Right atrium auricular region (tissue), 2 donors: ENCODE measurements around the gene RNF111. TPM values are rescaled to one million over a fixed set of nuclear protein-coding genes. Genes with fewer than 3 reads are reported as not detected.

Experiments
- DNase-seq: peaks from one replicate; pipeline ENCODE4 v3.0.0-alpha.2; 2019; ENCODE audit warnings: low spot score
- H3K27ac ChIP-seq, 2 donors: fragments of 200-600 bp; sonication (generic); 1 replicate in 1 of 2; 2 replicates in 1 of 2; pipeline ENCODE4 v1.5.1; 2016 to 2019
- H3K27me3 ChIP-seq, 2 donors: fragments of 200-600 bp; sonication (generic); one replicate each; pipeline versions ENCODE4 v1.5.1 to v1.6.0; 2017 to 2019
- H3K36me3 ChIP-seq: fragments of 200-600 bp; sonication (generic); one replicate; pipeline ENCODE4 v1.5.1; 2016
- H3K4me1 ChIP-seq, 2 donors: fragments of 200-600 bp; sonication (generic); one replicate each; pipeline versions ENCODE4 v1.5.1 to v1.6.0; 2017 to 2019
- H3K4me3 ChIP-seq, 2 donors: fragments of 200-600 bp; sonication (generic); 1 replicate in 1 of 2; 2 replicates in 1 of 2; pipeline ENCODE4 v1.5.1; 2017 to 2019; ENCODE audit warnings: mild to moderate bottlenecking in 1 of 2, moderate library complexity in 1 of 2
- H3K9me3 ChIP-seq, 2 donors: fragments of 200-600 bp; sonication (generic); one replicate each; pipeline ENCODE4 v1.5.1; 2019
- CTCF ChIP-seq, 2 donors: fragments of 200-600 bp; sonication (generic); IDR thresholded peaks; one replicate each; pipeline ENCODE4 v1.5.1; 2019; ENCODE audit warnings: antibody characterized with exemption in 2 of 2
- total RNA-seq, 2 donors: library from RNA; depleted of rRNA; stranded (reverse); fragments of >200 nt; gene quantifications; one replicate each; pipeline ENCODE4 v1.1.0, GENCODE V29; 2016

The RNF111 gene
- total RNA-seq, 2 donors from 2014 or later: 9.3 to 15.6 TPM

GRCh38 chr15:59111251-59111650, 123.8 kb downstream of the RNF111 start:
- H3K9me3 ChIP-seq: no peaks in the 10 kb centered on the region
- no peak for DNase-seq

DNA sequence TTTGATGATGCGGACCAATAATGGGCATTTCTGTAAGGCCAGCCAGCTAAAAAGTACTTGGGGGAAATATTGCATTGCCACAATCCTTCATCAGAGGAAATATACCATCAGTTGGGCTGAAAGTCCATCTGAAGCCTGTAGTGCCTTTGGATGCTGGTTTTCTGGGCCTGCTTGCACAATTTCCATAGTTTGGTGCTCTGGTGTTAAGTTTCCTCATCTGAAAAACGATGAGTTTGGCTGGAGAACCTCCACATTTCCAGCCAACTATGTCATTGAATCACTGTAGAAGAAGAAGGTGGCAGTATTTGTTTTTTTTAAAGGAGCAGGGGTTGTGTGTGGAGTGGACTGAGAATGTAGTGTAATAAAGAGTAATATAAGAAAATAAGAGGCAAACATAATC, 127.6 kb downstream of the RNF111 start:
- Histone ChIP-seq H3K4me3 (no peak overlapping the region), H3K27ac (no peak overlapping the region), H3K4me1 (no peaks in the 10 kb centered on the region), H3K9me3 (no peaks in the 10 kb centered on the region), H3K36me3 (no peaks in the 10 kb centered on the region), H3K27me3 (no peaks in the 10 kb centered on the region)
- DNase-seq: no peak
- TF ChIP-seq CTCF (IDR thresholded peaks at IDR 0.05): no peak

More at GRCh38 chr15:59111251-59111650, 123.8 kb downstream of the RNF111 start:
- Histone ChIP-seq H3K4me3 (no peak overlapping the region), H3K36me3 (no peaks in the 10 kb centered on the region), H3K4me1 (no peaks in the 10 kb centered on the region), H3K27ac (no peak overlapping the region), H3K27me3 (no peaks in the 10 kb centered on the region)
- no peak for TF ChIP-seq CTCF (IDR thresholded peaks at IDR 0.05)

- no peaks in the 10 kb centered on the region for H3K4me1 ChIP-seq
- no peaks in the 10 kb centered on the region for H3K9me3 ChIP-seq
- no peak for TF ChIP-seq CTCF (IDR thresholded peaks at IDR 0.05)
- H3K36me3 ChIP-seq: no peaks in the 10 kb centered on the region
- no peak overlapping the region for H3K27ac ChIP-seq
- no peak overlapping the region for H3K4me3 ChIP-seq
- DNase-seq: no peak
- no peaks in the 10 kb centered on the region for H3K27me3 ChIP-seq
Measured at GRCh38 chr15:59116141-59116540, 128.7 kb downstream of the RNF111 start.

DNA sequence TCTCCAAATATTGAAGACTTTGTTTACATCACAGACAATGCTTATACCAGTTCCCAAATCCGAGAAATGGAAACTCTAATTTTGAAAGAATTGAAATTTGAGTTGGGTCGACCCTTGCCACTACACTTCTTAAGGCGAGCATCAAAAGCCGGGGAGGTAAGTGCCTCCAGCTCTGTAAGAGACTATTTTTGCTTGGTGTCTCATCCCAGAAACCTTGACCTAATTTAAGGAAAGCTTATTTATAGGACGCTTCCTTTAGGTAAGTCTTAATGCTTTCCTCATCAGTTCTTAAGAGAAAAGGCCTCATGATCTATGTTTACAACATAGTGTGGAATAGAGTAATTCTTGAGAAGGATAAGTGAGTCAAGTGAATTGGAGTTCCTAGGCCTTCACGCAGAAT, 129.3 kb downstream of the RNF111 start:
- TF ChIP-seq CTCF (IDR thresholded peaks at IDR 0.05): no peak
- Histone ChIP-seq H3K27me3 (no peaks in the 10 kb centered on the region), H3K9me3 (no peaks in the 10 kb centered on the region), H3K4me3 (no peak overlapping the region), H3K4me1 (no peaks in the 10 kb centered on the region), H3K36me3 (no peaks in the 10 kb centered on the region), H3K27ac (no peak overlapping the region)
- no peak for DNase-seq

GRCh38 chr15:59119625-59120024, 132.2 kb downstream of the RNF111 start:
- H3K4me1 ChIP-seq: no peaks in the 10 kb centered on the region
- H3K4me3 ChIP-seq: no peak overlapping the region
- no peaks in the 10 kb centered on the region for H3K36me3 ChIP-seq
- H3K9me3 ChIP-seq: no peaks in the 10 kb centered on the region
- no peak overlapping the region for H3K27ac ChIP-seq
- no peaks in the 10 kb centered on the region for H3K27me3 ChIP-seq
- DNase-seq: no peak
- TF ChIP-seq CTCF (IDR thresholded peaks at IDR 0.05): no peak

DNA sequence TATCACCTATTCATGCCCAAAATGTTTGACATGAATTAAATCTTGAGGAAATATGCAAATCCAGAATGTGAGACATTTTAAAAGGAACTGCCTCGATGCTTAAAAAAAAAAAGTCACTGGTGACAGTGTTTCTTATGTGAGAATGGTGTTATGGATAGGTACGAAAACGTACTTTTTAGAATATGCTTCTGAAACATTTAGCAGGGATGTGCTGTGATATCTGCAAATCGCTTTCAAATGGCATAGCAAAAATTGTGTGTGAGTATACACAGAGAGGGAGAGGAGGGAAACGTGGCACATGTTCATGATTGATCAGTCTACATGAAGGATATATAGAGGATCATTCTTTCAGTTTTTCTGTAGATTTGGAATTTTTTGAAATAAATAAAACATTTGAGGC, 133.5 kb downstream of the RNF111 start:
- Histone ChIP-seq H3K9me3 (no peaks in the 10 kb centered on the region), H3K27ac (no peak overlapping the region), H3K4me3 (no peak overlapping the region), H3K27me3 (no peaks in the 10 kb centered on the region), H3K4me1 (no peaks in the 10 kb centered on the region), H3K36me3 (no peaks in the 10 kb centered on the region)
- DNase-seq: no peak
- no peak for TF ChIP-seq CTCF (IDR thresholded peaks at IDR 0.05)
